HG03175 (cell line): ENCODE data around the gene TRIM32.
"Not testable (repeated sequence)": the region's sequence is repeated elsewhere in the genome, so short reads cannot be mapped to it uniquely, and the experiment has no call there.

Experiments used
- ATAC-seq: cut with Tn5 transposase; IDR thresholded peaks from one replicate; pipeline ENCODE4 v1.9.1; 2021; ENCODE audit warnings: mild to moderate bottlenecking, moderate library complexity; ENCODE audit not compliant: unreplicated experiment

Gene TRIM32

DNA sequence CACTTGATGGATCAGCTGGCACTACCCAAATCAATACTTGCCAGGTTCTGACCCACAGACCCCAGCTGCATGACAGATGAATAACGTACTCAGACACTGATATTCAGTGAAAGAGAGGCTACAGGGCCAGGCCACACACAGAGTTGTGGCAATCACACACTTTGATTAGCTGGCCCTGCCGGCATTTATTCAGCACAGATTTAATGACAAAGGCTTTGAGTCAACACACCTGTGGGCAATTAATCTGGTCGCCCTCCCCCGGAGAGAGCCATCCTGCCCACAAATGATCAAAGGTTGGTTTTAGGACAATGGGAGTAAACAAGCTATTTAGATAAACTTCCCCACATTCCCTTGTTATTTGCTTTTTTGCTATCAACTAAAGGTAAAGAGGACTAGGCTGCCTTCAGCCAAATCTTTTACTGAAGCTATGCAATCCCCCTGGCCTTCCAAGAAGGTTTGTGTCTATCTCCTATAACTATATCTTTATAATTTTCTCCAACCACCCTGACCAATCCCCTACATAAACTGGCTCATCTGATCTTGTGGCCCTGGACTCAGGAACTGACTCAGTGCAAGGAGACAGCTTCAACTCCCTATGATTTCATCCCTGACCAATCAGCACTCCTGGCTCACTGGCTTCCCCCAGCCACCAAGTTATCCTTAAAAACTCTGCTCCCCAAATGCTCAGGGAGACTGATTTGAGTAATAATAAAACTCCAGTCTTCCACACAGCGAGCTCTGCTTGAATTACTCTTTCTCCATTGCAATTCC is 12.7 kb upstream of the TRIM32 start:
- ATAC-seq: no peak

DNA sequence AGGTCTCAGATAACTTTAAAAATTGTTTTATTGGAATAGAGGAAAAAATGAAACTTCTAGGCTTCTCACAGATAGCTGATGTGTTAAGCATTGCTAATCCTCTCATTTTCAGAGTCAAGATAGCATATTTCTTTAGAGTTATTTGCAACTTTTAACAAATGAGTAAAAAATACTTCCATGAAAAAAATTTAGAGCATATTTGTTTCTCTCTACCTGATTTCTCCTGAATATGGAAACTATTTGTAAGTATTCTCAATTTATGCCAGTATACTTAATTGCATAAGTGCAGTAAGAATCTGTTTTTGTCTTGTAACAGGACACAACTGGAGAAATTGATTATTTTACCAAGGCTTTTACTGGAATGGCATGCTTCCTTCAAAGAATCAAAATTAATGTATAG is 3.6 kb upstream of the TRIM32 start:
- no peak for ATAC-seq

DNA sequence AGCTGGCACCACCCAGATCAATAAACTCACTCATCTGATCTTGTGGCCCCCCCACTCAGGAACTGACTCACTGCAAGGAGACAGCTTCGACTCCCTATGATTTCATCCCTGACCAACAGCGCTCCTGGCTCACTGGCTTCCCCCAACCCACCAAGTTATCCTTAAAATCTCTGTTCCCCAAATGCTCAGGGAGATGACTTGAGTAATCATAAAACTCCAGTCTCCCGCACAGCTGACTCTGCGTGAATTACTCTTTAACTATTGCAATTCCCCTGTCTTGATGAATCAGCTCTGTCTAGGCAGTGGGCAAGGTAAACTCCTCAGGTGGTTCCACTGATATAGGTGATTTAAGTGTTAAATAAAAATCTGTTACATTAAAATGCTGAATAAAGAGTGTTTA is 1.9 kb upstream of the TRIM32 start:
- no peak for ATAC-seq

DNA sequence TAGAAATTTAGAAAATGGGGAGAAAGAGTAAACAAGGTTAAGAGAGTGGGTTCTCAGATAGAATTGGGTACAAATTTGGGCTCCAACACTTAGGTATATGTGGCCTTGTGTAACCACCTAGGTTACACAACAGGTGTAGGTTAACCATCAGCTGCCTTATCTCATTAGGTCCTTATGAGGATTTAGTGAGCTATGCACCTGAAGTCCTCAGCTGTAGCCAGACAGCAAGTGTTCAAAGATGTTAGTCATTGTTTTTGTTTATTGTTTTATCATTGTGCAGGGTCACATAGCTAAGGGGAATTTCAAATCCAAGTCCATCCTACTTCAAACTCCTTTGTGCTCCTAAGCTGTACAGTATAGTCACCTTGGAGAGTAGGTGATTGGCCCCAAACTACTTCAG is 970 bp upstream of the TRIM32 start:
- no peak for ATAC-seq

DNA sequence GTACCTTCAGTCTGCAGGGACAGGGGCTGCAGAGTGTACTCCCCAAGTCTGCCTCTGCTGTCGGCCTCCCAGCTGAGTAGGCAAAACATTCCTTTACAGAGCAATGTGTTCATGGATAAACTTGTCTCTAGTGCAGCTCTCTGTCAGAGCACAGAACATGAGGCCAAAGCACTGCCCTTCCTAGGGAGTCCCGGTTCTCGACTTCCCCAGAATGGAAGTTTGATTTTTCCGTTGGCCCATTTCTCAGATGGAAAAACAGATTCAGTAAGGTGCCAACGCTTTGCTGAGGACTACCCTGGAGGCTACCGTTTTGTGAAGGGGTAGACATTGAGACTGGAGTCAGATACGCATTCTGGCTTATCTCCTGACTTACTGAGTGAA is 422 bp upstream of the TRIM32 start:
- peak; percentile 46 for ATAC-seq

DNA sequence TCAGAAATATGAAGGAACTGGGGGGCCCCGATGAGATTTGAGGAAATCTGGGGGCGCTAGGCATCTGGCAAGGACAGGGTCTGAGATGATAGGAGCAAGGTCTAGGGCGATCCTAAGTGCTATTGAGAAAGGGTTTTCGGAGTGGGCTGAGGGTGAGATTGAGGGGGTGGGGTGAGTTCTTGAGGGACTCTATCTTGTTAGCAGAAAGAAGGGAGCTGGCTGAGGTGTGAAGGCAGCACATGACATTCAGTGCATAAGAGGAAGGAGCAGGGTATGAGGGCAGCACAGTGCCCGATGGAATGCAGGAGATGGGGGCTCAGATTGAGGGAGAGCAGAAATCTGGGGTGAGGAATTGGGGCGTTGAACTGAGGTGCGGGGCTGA is 640 bp downstream of the TRIM32 start:
- ATAC-seq: peak; percentile 3

DNA sequence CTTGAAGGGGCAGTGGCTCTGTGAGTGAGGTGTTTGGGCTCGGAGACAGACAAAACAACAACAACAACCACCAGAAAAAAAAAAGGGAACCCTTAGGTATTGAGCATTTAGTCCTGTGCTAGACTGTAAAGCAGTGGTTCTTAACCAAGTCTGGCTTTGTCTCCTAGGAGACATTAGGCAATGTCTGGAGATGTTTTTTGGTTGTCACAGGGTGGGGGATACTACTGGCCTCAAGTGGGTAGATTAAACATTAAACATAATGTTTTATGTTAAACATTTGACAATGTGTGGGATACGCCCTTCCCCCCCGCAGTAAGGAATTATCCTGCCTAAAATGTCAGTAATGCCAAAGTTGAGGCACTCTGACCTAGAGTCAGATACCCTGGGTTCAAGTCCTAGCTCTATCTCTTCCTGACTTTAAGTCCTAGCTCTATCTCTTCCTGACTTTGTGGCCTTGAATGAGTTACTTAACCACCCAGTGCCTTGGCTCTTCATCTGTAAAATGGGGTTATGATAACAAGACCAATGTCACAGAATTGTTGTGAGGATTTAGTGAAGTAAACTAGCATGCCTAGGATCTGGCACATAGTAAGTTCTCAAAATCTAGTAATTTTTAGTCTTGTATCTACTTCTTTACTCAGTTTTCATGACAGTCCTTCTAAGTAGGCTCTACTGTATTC is 1.8 kb downstream of the TRIM32 start:
- ATAC-seq: no peak

DNA sequence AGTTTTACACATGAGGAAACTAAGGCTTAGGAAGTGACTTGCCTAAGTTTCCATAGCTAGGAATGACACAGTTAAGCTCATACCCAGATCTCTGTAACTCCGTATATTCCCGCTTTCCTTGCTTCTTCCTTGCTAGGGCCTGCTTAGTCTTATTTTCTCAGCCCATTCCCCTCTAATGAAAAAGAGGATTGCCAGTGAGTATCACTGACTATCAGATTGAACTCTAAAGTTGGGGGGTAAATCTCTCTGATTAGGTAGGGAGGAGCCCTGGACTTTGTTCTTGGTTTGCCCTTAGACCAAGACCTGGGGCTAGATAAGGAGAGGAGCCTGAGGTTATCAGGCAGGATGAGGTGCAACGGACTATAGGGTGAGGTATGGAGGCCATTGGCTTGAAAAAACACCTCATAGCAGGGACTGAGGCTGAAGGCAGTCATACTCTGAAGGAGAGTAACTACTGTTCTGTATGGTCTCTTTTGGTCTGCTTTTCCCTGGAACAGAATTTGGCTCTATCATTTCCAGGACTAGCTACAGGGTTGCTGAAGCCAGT is 2.5 kb downstream of the TRIM32 start:
- ATAC-seq: no peak

DNA sequence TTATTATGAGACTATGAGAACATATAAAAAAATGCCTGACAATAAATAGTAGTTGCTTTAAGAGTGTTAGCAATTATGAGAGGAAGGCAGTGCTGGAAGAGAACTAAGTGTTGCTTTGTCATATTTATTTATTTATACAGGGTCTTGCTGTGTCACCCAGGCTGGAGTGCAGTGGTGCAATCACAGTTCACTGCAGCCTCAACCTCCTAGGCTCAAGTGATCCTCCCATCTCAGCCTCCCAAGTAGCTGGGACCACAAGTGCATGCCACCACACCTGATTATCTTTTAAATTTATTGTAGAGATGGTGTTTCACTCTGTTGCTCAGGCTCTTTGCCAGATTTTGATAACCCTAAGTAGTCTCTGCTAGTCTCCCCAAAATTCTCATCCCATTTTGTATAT is 3.7 kb downstream of the TRIM32 start:
- ATAC-seq: not testable (repeated sequence)

DNA sequence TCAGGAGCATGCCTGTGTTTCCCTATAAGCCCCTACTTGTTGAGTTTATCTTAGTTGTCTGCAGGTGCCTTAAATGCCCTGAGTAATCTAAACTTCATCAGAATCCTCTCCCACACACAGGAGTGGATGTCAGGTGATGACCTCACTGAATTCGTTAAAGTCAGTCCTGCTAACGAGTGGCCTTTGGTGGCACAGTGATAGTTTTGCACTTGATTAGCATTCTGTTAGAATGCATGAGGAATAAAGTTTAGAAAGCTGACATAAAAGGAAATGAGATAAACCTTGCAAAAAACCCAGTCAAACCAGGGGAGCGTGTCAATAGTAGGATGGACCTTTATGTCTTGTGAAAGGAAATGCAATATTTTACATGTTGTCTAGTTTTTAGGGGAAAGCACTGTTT is 4.5 kb downstream of the TRIM32 start:
- ATAC-seq: no peak

DNA sequence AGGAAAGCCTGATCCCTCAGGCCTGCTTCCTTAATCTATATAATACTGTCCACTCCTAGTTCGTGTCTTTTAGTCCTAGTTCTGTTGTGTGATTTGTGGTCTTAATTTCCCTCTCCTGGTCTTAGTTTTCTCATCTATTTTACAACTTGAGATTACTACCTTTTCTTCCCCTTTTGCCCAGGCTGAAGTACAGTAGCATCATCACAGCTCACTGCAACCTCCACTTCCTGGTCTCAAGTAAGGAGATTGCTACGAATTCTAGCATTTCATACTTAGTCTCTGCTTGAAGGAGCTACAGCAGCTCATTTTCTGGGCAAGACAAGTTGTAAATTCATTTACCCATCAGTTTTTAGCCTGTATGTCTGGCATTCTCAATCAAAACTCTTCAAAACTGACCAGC is 5.5 kb downstream of the TRIM32 start:
- ATAC-seq: no peak

DNA sequence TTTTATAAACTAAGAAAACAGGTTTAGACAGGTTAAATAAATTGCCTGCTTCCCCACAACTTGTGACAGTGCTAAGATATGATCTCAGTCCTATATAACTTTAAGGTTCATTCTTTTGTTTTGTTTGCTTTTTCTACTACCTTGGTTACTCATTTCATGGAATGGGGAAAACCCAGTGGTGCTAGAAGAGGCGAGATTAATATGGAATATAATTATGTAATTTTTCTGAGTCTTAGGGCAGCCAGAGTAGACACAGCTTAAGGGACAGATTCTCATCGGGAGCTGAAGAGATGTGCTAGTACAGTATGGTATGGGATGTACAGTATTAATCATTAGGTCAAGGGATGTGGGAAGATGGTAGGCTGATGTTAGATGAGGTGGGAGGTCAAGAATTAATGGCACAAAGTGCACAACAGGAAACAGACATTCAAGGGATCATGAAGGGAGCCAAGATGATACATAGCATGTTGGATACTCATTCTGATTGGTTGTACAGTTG is 6.2 kb downstream of the TRIM32 start:
- no peak for ATAC-seq

DNA sequence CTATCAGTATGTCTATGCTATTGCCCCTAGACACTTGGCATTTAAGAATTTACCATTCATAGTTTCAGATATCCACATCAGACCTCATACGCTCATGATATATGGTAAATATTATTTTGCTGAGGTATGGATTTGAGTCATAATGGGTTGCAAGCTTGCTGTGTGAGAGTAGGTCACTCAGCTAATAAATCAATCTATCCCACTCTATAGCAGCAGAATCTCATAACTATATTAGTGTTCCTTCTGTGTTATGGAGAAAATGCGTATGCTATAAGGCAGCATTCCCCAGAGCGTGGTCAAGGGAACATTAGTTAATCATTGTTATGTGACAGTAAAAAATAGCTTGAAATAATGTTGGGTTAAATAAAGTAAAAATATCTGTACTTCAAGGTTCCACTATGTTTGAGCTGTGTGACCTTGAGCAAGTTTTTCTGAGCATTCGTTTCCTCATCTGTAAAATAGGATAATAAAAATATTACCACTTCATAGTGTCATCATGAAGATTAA is 7.7 kb downstream of the TRIM32 start:
- no peak for ATAC-seq

DNA sequence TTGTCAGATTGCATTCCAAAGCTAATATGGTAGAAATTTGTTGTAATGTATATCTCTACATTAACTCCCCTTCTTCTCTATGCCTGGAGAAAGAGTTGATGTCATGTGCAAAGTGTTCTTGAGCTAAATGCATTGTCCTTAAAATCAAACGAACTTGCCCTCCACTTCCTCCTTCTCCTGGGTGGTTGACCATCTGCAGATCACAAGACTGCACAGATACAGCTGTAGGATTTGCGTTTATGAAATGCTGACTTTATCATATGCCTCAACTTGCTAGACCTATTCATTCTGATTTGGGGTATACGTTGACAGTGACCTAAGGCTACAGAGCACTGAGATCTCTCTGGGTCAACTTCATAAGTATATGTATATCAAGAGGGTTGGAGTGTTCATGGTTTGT is 8.3 kb downstream of the TRIM32 start:
- no peak for ATAC-seq

DNA sequence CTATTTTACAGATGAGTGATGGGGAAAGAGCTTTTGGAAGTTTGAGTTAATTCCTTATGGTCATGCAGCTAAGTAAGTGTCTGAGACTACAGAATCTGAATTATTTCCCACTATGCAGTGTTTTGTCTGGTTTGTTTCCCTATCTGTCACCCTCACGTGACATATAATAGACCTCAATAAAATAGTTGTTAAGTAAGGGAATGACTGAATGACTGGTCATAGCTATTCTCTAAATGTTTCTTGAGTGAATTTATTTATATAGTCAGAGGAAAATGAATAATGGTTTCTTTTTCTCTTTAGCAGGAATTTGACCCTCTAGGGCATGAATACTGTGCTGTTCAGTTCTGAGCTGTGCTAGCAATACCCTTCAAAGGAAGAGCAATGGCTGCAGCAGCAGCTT is 10.3 kb downstream of the TRIM32 start:
- no peak for ATAC-seq

DNA sequence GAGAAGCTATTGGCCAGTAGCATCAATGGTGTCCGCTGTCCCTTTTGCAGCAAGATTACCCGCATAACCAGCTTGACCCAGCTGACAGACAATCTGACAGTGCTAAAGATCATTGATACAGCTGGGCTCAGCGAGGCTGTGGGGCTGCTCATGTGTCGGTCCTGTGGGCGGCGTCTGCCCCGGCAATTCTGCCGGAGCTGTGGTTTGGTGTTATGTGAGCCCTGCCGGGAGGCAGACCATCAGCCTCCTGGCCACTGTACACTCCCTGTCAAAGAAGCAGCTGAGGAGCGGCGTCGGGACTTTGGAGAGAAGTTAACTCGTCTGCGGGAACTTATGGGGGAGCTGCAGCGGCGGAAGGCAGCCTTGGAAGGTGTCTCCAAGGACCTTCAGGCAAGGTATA is 10.8 kb downstream of the TRIM32 start:
- ATAC-seq: no peak

DNA sequence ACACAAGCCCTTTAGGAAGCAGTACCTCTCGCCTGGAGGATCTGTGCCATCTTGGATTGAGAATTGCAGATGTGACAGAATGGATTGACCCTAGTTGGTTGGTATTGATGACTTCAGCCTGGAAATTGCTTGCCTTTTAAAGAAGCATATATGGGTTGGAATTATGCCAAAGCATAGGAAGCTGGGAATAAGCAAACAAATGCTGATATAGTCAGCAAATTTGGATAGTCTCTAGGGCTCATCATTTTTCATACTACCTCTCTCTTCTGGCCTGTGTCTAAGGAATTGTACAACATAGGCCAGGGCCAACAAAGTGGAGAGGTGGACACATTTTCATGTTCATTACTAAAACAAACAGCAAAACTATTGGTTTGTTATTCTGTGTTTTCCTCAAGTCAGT is 13.2 kb downstream of the TRIM32 start:
- ATAC-seq: no peak

DNA sequence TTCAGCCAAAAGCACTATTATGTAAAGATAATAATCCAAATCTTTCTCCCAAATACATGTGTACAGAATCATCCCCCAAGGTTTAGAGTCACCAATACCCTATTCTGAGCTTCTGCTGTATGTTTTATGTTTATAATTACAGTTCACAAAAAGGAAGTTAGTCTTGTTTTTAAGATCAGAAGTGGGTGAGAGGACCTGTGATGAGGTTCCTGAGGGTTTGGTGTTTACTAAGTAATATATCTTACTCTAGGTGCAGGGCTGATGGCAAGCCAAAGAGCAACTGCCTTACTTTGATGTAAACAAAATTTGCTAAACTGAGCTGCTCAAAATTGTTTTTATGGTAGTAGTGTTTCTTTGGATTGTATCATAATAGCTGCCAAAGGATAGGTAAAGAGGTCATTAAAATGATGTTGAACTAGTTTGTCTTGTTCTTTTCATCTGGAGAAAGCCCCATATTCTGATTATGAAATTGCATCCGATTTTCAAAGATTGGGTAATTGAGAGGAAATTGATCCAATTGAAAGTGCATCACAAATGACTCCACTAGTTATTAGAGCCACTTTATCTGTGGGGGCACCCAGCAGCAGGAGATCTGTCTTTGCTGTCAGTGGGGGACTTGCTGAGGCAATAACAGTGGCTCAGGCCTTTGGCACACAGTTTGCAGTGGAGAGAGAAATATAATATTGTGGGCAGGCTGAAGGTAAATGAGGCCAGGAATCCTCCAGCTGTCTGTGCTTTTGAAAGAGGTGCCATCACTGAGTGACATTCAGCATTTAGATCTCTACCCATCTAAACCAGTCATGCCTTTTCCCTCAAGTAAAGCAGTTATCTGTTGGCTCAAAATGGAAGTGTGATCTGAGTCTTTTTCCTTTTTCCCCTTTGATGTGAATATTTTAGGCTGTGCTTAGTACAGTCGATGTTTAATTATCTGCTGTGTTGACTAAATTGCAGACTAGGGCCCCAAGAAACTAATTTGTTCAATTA is 14.1 kb downstream of the TRIM32 start:
- no peak for ATAC-seq

DNA sequence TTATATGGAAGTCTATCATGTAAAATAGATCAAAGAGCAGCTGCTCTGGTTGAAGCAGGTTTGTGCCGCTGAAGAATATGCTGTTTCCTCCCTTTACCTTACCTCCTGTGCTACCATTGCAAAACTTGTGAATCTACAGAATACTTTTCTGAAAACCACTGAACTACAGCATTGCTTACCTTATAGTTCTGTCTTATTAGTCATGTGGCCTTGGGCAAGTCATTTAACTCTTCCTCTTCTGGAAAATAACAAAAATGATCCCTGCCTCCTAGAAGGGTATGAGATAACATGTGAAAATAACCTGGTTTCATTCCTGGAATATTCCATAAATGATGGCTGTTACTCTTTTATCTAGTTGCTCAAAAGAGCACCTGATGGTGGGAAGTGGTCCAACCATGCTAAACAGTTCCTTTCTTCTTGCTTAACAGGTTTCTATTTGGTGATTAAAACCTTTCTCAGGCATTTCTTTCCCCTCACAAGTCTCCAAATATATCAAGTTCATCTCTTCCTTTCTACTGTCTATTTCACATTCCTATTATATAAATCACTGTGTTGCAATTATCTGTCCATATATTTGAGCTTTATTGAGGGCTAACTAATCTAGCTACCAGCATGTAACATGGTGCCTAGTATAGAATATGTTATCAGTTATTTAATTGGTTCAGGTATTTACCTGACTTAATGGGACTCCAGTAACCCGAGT is 15.0 kb downstream of the TRIM32 start:
- ATAC-seq: no peak

DNA sequence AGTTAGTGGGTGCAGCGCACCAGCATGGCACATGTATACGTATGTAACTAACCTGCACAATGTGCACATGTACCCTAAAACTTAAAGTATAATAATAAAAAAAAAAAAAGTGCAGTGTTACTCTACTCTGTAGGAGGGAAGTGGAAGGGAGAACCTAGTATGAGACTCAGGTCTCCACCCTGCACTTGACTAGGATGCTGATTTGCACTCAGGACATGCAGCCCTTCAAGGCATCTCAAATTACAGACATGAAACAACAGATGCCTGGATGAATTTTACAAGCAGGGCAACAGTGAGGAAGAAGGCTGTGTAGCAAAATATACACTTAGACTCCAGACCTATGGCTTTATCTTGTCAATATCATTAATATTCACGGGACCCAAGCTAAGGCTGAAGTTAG is 16.5 kb downstream of the TRIM32 start:
- no peak for ATAC-seq
